B cell (primary cell): ENCODE data around the gene MTCL1. TPM values are rescaled to one million over a fixed set of nuclear protein-coding genes. Genes with fewer than 3 reads are reported as not detected.

ENCODE experiments used
- ATAC-seq: fragments of 200-7000 bp; cut with Tn5 transposase; one replicate; pipeline ENCODE4 v1.10.0; 2021; ENCODE audit warnings: low read depth, mild to moderate bottlenecking, moderate number of reproducible peaks, moderate library complexity
- CTCF ChIA-PET: fragments of 350-600 bp; sonication (Branson Sonifier 250); formaldehyde crosslinking; loops from one replicate; lab custom pipeline; 2021; ENCODE audit warnings: antibody characterized with exemption, inconsistent platforms; lab: Charles Lee
- POLR2A ChIA-PET: fragments of 350-600 bp; sonication (Branson Sonifier 250); formaldehyde crosslinking; loops from one replicate; lab custom pipeline; 2021; ENCODE audit warnings: antibody characterized with exemption; lab: Charles Lee
- DNase-seq: peaks from one replicate; pipeline ENCODE4 v3.0.0; 2013
- H2AFZ ChIP-seq: 2 replicates; pipeline ENCODE4 v1.6.1; 2012; ENCODE audit warnings: mild to moderate bottlenecking, low read depth, low read length; ENCODE audit not compliant: insufficient read depth, poor library complexity, severe bottlenecking
- H3K27ac ChIP-seq, 2 donors: 1 replicate in 1 of 2; 2 replicates in 1 of 2; pipeline ENCODE4 v1.5.1; 2012 to 2013; ENCODE audit warnings: low read length in 2 of 2, mild to moderate bottlenecking in 2 of 2, moderate library complexity in 1 of 2
- H3K27me3 ChIP-seq, 4 experiments: fragments of 200-600 bp in 1 of 4; sonication (generic) in 1 of 4; replicated peaks in 1 of 4; 1 replicate in 2 of 4; 2 replicates in 2 of 4; pipeline versions ENCODE4 v1.6.1 to v1.7.0; 2013 to 2016; ENCODE audit warnings: low read length in 3 of 4, mild to moderate bottlenecking in 2 of 4, mixed read lengths in 1 of 4, moderate library complexity in 1 of 4; ENCODE audit not compliant: insufficient read depth in 4 of 4, control insufficient read depth in 3 of 4; ENCODE audit errors: control extremely low read depth in 1 of 4
- H3K36me3 ChIP-seq, 2 experiments: replicated peaks in 1 of 2; 1 replicate in 1 of 2; 2 replicates in 1 of 2; pipeline versions ENCODE4 v1.6.1 to v1.7.1; 2013; ENCODE audit warnings: low read length in 1 of 2; ENCODE audit not compliant: insufficient read depth in 2 of 2, control insufficient read depth in 1 of 2; ENCODE audit errors: control extremely low read depth in 1 of 2, extremely low read depth in 1 of 2
- H3K4me1 ChIP-seq, 2 donors: fragments of 200-600 bp in 1 of 2; sonication (generic) in 1 of 2; 1 replicate in 1 of 2; 2 replicates in 1 of 2; pipeline versions ENCODE4 v1.5.1 to v1.6.1; 2013 to 2017; ENCODE audit warnings: low read length in 2 of 2; ENCODE audit not compliant: control insufficient read depth in 2 of 2, insufficient read depth in 2 of 2
- H3K4me2 ChIP-seq: replicated peaks from 2 replicates; pipeline ENCODE3; 2012; ENCODE audit warnings: mild to moderate bottlenecking, low read depth, low read length; ENCODE audit not compliant: poor library complexity, severe bottlenecking
- H3K4me3 ChIP-seq, 5 experiments: fragments of 200-600 bp in 1 of 5; sonication (generic) in 1 of 5; 1 replicate in 3 of 5; 2 replicates in 2 of 5; pipeline versions ENCODE4 v1.5.1 to v1.7.0; 2011 to 2016; ENCODE audit warnings: low read length in 4 of 5, mild to moderate bottlenecking in 4 of 5, low read depth in 2 of 5, control low read depth in 1 of 5, moderate library complexity in 1 of 5; ENCODE audit not compliant: insufficient read depth in 1 of 5; ENCODE audit errors: control extremely low read depth in 1 of 5, extremely low read depth in 1 of 5
- H3K79me2 ChIP-seq: fragments of 200-600 bp; sonication (generic); one replicate; pipeline ENCODE4 v1.6.0; 2016; ENCODE audit warnings: low read length; ENCODE audit not compliant: control insufficient read depth, insufficient read depth
- H3K9ac ChIP-seq: fragments of 200-600 bp; sonication (generic); 2 replicates; pipeline ENCODE4 v1.6.1; 2017; ENCODE audit warnings: mild to moderate bottlenecking, low read length, moderate library complexity
- H3K9me3 ChIP-seq, 3 donors: one replicate each; pipeline versions ENCODE4 v1.6.1 to v1.7.1; 2013; ENCODE audit warnings: low read length in 2 of 3; ENCODE audit not compliant: control insufficient read depth in 2 of 3, insufficient read depth in 1 of 3; ENCODE audit errors: control extremely low read depth in 1 of 3
- H4K20me1 ChIP-seq: 2 replicates; pipeline ENCODE4 v1.6.0; 2012; ENCODE audit warnings: mild to moderate bottlenecking, low read length; ENCODE audit not compliant: insufficient read depth, control insufficient read depth, poor library complexity, severe bottlenecking
- H3K27ac Mint-ChIP-seq: one replicate; pipeline ENCODE4 v1.8.0; 2021; ENCODE audit warnings: mixed read lengths
- H3K27me3 Mint-ChIP-seq: one replicate; pipeline ENCODE4 v1.8.0; 2021; ENCODE audit warnings: mixed read lengths
- H3K4me1 Mint-ChIP-seq: one replicate; pipeline ENCODE4 v1.8.0; 2021; ENCODE audit warnings: mixed read lengths
- H3K4me3 Mint-ChIP-seq: one replicate; pipeline ENCODE4 v1.8.0; 2021; ENCODE audit warnings: mixed read lengths
- H3K9me3 Mint-ChIP-seq: one replicate; pipeline ENCODE4 v1.8.0; 2022; ENCODE audit warnings: mixed read lengths; ENCODE audit not compliant: insufficient read depth
- EZH2 ChIP-seq: IDR thresholded peaks from 2 replicates; pipeline ENCODE4 v1.6.1; 2012; ENCODE audit warnings: borderline replicate concordance, low read depth, mild to moderate bottlenecking, moderate library complexity, low read length; ENCODE audit not compliant: insufficient read depth, poor library complexity, severe bottlenecking
- WGBS: methylation state at CpG from one replicate; pipeline ENCODE4 v1.1.5; 2013; ENCODE audit warnings: missing lambda C conversion rate; ENCODE audit not compliant: insufficient coverage; 5-methylcytosine and 5-hydroxymethylcytosine counted together
- intact Hi-C: fragments of 100-400 bp; cut with micrococcal nuclease; formaldehyde crosslinking; loops from one replicate; pipeline ENCODE4 v1.10.0; 2022
- polyA plus RNA-seq: library from polyadenylated mRNA; depleted of rRNA; stranded (reverse); fragments of >200 nt; gene quantifications from 2 replicates; pipeline ENCODE4 v1.2.3, GENCODE V29; 2012
- total RNA-seq, 2 donors: library from RNA; stranded (reverse); fragments of 120-200 nt in 1 of 2; gene quantifications; 1 replicate in 1 of 2; 2 replicates in 1 of 2; pipeline versions ENCODE4 v1.2.3 to v1.2.4, GENCODE V29; 2013 to 2022
- TF ChIP-seq, protein P1 (sequence below): fragments of 200-600 bp; IDR thresholded peaks from one replicate; pipeline ENCODE4 v1.8.0; 2022; ENCODE audit warnings: antibody characterized with exemption, mild to moderate bottlenecking

The MTCL1 gene
- total and polyA plus RNA-seq, 2 donors (not counting 1 experiment from before 2014, with no cell fraction given) = 2.7 to 5.8 TPM

DNA sequence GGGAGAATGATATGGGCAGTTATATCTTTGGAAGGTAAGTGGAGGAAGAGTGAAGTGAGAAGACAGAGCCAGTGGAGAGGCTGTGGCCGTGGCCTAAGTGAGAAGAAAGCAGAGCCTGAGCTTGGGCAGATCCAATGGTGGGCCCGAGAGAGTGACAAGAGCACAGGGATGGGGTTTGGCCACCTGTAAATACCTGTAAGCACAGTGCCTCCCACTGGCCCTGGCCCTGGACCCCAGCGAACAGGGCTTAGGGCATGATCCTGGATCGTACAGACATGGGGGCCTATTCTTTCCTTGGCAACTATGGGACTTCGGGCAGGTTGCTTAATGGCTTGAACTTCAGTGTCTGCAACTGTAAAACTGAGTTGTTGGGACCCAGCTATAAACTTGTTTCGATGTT, 44.1 kb downstream of the MTCL1 start:
- Histone ChIP-seq H3K9ac (no peak overlapping the region), H3K79me2 (peaks cover 8% of the 10 kb centered on the region), H3K4me2 (no peak overlapping the region), H2AFZ (no peak overlapping the region), H3K36me3 (no peaks in the 10 kb centered on the region), H3K27me3 (no peaks in the 10 kb centered on the region), H4K20me1 (no peaks in the 10 kb centered on the region), H3K27ac (no peak overlapping the region), H3K4me1 (peaks cover 15 to 16% of the 10 kb centered on the region in 2 donors), H3K9me3 (no peaks in the 10 kb centered on the region), H3K4me3 (no peak overlapping the region)
- ChIA-PET CTCF (no interaction called here), POLR2A (no interaction called here)
- Mint-ChIP-seq H3K27me3 (no peaks in the 10 kb centered on the region), H3K4me3 (no peak overlapping the region), H3K27ac (no peak overlapping the region), H3K4me1 (peaks cover 22% of the 10 kb centered on the region), H3K9me3 (no peaks in the 10 kb centered on the region)
- TF ChIP-seq, protein P1, sequence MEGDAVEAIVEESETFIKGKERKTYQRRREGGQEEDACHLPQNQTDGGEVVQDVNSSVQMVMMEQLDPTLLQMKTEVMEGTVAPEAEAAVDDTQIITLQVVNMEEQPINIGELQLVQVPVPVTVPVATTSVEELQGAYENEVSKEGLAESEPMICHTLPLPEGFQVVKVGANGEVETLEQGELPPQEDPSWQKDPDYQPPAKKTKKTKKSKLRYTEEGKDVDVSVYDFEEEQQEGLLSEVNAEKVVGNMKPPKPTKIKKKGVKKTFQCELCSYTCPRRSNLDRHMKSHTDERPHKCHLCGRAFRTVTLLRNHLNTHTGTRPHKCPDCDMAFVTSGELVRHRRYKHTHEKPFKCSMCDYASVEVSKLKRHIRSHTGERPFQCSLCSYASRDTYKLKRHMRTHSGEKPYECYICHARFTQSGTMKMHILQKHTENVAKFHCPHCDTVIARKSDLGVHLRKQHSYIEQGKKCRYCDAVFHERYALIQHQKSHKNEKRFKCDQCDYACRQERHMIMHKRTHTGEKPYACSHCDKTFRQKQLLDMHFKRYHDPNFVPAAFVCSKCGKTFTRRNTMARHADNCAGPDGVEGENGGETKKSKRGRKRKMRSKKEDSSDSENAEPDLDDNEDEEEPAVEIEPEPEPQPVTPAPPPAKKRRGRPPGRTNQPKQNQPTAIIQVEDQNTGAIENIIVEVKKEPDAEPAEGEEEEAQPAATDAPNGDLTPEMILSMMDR = no peak
- no peak for TF ChIP-seq EZH2
- DNase-seq = no peak
- 100% methylated on average over 4 of the region's 6 CpGs for WGBS
- intact Hi-C loops = no loop called here
- no peak for ATAC-seq

DNA sequence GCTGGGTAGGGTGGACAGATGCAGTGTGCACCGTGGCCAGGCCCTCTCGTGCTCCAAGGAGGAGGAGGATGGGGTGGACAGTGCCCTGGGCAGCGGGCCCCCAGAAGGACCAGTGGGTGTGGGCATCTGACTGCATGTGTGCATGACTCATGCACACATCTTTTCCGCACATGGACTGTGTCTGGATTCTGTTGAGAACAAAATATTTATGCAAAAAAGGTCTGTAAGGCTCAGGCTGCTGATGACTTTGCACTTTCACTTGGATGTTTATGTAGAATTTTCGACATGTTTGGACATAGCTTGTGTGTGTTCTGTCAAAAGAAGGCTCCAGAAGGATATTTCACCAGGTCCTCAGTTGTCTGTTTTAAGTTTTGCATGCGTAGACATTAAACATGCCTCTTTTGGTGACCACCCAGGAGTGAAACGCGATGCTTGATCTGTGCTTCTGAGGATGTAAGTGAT, 45.6 kb downstream of the MTCL1 start:
- Histone ChIP-seq H3K36me3 (no peaks in the 10 kb centered on the region), H3K27ac (no peak overlapping the region), H4K20me1 (no peaks in the 10 kb centered on the region), H2AFZ (no peak overlapping the region), H3K4me3 (no peak overlapping the region), H3K79me2 (peaks cover 8% of the 10 kb centered on the region), H3K9ac (no peak overlapping the region), H3K4me1 (peaks cover 21 to 22% of the 10 kb centered on the region in 2 donors), H3K4me2 (no peak overlapping the region), H3K9me3 (no peaks in the 10 kb centered on the region), H3K27me3 (no peaks in the 10 kb centered on the region)
- CTCF ChIA-PET = no interaction called here
- 97% methylated on average over 8 of the region's 8 CpGs for WGBS
- H3K27ac Mint-ChIP-seq = no peak overlapping the region
- no peaks in the 10 kb centered on the region for H3K9me3 Mint-ChIP-seq
- no peaks in the 10 kb centered on the region for H3K27me3 Mint-ChIP-seq
- H3K4me1 Mint-ChIP-seq = peaks cover 27% of the 10 kb centered on the region
- TF ChIP-seq, protein P1 = no peak
- no peak for TF ChIP-seq EZH2
- H3K4me3 Mint-ChIP-seq = no peak overlapping the region
- POLR2A ChIA-PET = no interaction called here
- intact Hi-C loops = no loop called here
- DNase-seq (no peak), ATAC-seq (no peak)
